Measurements from ENCODE around the gene AQP2.

AQP2 gene

DNA sequence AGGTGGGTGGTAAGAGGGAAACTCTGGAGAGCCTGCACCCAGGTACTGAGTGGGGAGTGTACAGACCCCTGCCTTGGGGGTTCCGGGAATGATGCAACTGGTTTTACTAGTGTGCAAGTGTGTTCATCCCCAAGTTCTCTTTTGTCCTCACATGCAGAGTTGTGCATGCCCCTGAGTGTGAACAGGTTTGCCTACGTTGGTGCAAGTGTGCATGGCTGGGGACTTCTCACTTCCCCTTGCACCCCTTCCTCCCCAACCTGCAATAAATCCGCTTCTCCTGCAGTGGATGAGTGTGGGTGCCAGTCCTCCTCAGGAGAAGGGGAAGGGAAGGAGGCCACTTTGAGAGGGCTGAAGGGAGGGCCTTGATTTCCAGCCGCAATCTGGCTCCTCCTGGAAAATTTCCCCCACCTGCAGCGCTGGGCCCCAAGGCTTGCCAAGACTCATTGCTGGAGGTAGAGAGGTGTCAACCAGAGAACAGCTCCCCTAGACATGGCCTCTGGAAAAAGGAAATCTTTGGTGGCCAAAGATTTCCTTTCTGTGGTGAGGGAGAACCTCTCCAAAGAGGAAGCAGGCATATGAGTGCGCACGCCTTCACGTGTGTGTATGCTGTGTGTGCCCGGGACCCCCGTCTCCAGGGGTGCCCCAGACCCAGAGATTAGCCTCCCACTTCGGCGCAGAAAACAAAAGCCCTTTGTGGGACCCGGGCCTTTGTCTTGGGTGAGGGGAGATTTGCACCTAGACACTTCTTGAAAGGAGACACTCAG lies 5.5 kb downstream of the AQP2 start:
- Histone ChIP-seq H3K4me3 (ENCODE audit: low read depth in 1 of 5, low read length in 5 of 5) (no peak overlapping the region), H3K4me1 (ENCODE audit: control insufficient read depth in 5 of 5, insufficient read depth in 5 of 5, low read length in 5 of 5) (peaks cover 0 to 17% (median 4%) of the 10 kb centered on the region in 5 donors), H3K36me3 (ENCODE audit: control insufficient read depth in 5 of 5, insufficient read depth in 5 of 5, low read length in 5 of 5) (no peaks in the 10 kb centered on the region), H3K27me3 (ENCODE audit: control insufficient read depth in 5 of 5, insufficient read depth in 4 of 5, low read length in 5 of 5) (peaks cover 43 to 60% (median 51%) of the 10 kb centered on the region in 5 donors), H3K9me3 (ENCODE audit: control insufficient read depth in 5 of 5, low read length in 5 of 5) (no peaks in the 10 kb centered on the region), H3K27ac (ENCODE audit: low read depth, low read length) (no peak overlapping the region), H3K9ac (ENCODE audit: low read length in 5 of 5) (no peak overlapping the region)

DNA sequence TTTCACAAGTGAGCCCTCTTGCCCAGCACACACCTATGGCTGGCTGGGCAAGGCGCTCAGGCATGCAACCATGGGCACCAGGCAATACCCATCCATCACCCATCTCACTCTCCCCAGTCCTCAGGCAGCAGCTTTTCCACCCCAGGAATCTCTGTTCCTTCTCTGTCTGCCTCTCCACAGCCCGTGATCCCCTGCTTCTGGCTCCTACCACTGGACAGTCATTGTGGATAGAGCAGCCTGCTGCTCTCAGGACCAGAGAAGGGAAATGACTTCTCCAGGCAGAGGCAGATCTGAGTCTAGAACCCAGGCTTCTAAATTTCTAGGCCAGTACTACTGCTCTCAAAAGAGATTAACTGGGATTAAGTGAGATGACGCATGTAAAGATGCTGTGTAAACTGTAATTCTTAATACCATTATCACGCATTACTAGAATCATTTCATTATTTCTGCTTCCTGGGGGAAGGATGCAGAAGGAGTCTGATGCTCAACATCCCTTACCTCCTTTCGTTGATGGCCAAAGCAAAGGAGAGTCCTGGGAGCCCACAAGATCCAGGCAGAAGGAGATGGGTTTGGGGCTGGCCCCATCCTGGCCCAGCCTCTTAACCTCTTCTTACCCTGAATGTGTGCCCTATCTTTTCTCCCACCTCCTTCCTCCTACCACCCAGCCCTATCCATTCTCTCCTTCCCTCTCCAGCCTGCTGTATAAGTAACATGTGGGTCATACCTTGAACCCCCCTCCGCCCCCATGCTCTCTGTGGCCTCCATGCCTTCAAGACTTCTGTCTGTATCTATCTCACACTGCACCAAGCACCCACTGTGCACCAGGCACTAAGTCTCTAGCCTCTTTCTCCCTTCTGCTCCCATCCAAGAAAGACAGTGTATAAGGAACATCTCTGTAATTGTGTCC lies 6.4 kb downstream of the AQP2 start:
- peaks cover 0 to 20% (median 3%) of the 10 kb centered on the region in 5 donors for H3K4me1 ChIP-seq (ENCODE audit: control insufficient read depth in 5 of 5, insufficient read depth in 5 of 5, low read length in 5 of 5)
- H3K4me3 ChIP-seq (ENCODE audit: low read depth in 1 of 5, low read length in 5 of 5) = no peak overlapping the region
- peaks cover 45 to 61% (median 55%) of the 10 kb centered on the region in 5 donors for H3K27me3 ChIP-seq (ENCODE audit: control insufficient read depth in 5 of 5, insufficient read depth in 4 of 5, low read length in 5 of 5)
- H3K27ac ChIP-seq (ENCODE audit: low read depth, low read length) = no peak overlapping the region
- no peaks in the 10 kb centered on the region for H3K36me3 ChIP-seq (ENCODE audit: control insufficient read depth in 5 of 5, insufficient read depth in 5 of 5, low read length in 5 of 5)
- H3K9ac ChIP-seq (ENCODE audit: low read length in 5 of 5) = no peak overlapping the region
- no peaks in the 10 kb centered on the region for H3K9me3 ChIP-seq (ENCODE audit: control insufficient read depth in 5 of 5, low read length in 5 of 5)

DNA sequence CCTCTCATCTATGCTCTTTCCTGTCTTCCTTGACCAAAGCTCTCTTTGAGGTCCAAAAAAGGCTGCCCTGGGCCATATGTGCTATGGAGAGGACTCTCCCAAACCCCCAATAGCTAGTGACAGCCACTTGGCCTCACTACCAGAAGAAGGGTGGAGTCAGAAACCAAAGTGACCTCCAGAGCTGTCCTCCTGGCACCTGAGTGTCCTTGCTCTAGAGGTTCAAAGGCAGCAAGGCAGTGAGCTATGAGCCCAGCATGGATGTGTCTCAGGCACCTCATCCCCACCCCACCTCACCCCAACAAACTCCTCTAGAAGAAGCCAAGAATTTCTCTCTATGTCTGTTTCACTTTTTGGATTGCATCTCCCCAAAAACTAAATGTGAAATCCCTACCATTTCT lies 7.0 kb downstream of the AQP2 start:
- peaks cover 45 to 68% (median 52%) of the 10 kb centered on the region in 5 donors for H3K27me3 ChIP-seq (ENCODE audit: control insufficient read depth in 5 of 5, insufficient read depth in 4 of 5, low read length in 5 of 5)
- no peak overlapping the region for H3K27ac ChIP-seq (ENCODE audit: low read depth, low read length)
- no peaks in the 10 kb centered on the region for H3K36me3 ChIP-seq (ENCODE audit: control insufficient read depth in 5 of 5, insufficient read depth in 5 of 5, low read length in 5 of 5)
- H3K4me1 ChIP-seq (ENCODE audit: control insufficient read depth in 5 of 5, insufficient read depth in 5 of 5, low read length in 5 of 5) = peaks cover 0 to 20% (median 3%) of the 10 kb centered on the region in 5 donors
- no peak overlapping the region for H3K4me3 ChIP-seq (ENCODE audit: low read depth in 1 of 5, low read length in 5 of 5)
- H3K9me3 ChIP-seq (ENCODE audit: control insufficient read depth in 5 of 5, low read length in 5 of 5) = no peaks in the 10 kb centered on the region
- H3K9ac ChIP-seq (ENCODE audit: low read length in 5 of 5) = no peak overlapping the region

DNA sequence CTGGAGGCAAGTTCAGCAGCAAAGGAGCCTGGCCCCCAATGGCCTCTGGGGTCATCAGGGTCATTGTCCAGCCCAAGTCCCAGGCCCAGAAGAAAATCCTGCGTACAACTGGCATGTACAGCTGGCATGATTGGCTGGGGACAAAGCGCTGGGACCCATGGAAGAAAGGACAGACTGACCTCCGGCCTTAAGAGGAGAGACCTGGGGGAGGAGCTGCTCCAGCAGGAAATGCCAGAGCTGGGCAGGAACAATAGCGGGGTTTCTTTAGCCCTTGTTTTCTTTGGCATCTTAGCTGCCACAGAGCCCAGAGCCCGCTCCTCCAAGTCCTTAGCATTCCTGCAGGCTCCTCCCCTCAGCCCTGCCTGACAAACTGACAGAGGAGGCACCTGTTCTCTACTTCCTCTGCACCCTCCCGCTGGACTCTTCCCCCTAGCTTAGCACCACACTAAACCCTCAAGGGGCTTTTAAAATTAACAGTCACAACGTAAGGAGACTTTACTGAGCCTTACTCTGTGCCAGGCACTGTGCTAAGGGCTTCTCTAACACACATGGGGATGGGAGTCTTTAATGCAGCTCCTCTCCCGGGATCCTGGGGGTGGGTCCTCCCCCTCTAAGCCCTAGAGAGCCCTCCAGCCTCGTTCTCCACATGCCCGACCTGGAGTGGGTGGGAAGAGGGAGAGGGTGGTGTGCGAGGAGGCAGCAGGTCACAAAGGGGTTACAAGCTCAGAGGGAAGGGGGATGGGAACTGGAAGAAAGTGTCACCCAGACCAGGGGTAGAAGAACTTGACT lies 9.3 kb downstream of the AQP2 start:
- H3K27ac ChIP-seq (ENCODE audit: low read depth, low read length) = no peak overlapping the region
- no peak overlapping the region for H3K9ac ChIP-seq (ENCODE audit: low read length in 5 of 5)
- H3K27me3 ChIP-seq (ENCODE audit: control insufficient read depth in 5 of 5, insufficient read depth in 4 of 5, low read length in 5 of 5) = peaks cover 36 to 65% (median 45%) of the 10 kb centered on the region in 5 donors
- H3K4me3 ChIP-seq (ENCODE audit: low read depth in 1 of 5, low read length in 5 of 5) = no peak overlapping the region
- peaks cover 0 to 20% (median 3%) of the 10 kb centered on the region in 5 donors for H3K4me1 ChIP-seq (ENCODE audit: control insufficient read depth in 5 of 5, insufficient read depth in 5 of 5, low read length in 5 of 5)
- H3K36me3 ChIP-seq (ENCODE audit: control insufficient read depth in 5 of 5, insufficient read depth in 5 of 5, low read length in 5 of 5) = no peaks in the 10 kb centered on the region
- no peaks in the 10 kb centered on the region for H3K9me3 ChIP-seq (ENCODE audit: control insufficient read depth in 5 of 5, low read length in 5 of 5)

DNA sequence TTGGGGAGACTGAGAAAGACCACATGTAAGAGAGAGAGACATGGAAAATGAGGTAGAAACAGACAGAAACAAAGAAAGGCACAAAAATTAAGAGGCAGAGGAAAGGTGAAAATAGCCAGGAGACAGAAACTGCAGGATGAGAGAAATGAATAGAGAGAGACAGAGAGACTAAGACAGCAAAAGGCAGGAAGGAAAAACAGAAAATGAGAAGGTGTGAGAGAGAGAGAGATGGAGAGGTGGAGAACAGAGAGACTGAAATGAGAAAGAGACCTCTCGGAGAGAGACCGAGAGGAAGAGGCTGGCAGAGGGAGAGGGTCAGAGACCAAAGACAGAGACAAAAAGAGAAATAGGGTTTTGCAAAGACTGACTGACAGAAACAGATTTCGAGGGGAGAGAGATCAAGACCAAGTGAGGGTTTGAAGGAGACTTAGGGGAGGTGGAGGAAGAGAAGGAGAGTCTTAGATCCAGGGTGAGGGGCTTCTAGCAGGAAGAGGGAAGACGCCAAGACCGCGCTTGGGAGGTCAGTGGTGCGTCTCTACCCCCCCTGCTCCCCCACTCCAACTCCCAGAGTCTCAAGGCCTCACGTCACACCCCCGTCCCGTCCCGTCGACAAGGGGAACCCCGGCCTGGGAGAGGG lies 10.1 kb downstream of the AQP2 start:
- no peaks in the 10 kb centered on the region for H3K9me3 ChIP-seq (ENCODE audit: control insufficient read depth in 5 of 5, low read length in 5 of 5)
- H3K27me3 ChIP-seq (ENCODE audit: control insufficient read depth in 5 of 5, insufficient read depth in 4 of 5, low read length in 5 of 5) = peaks cover 34 to 61% (median 42%) of the 10 kb centered on the region in 5 donors
- no peak overlapping the region for H3K4me3 ChIP-seq (ENCODE audit: low read depth in 1 of 5, low read length in 5 of 5)
- no peak overlapping the region for H3K9ac ChIP-seq (ENCODE audit: low read length in 5 of 5)
- no peaks in the 10 kb centered on the region for H3K36me3 ChIP-seq (ENCODE audit: control insufficient read depth in 5 of 5, insufficient read depth in 5 of 5, low read length in 5 of 5)
- H3K27ac ChIP-seq (ENCODE audit: low read depth, low read length) = no peak overlapping the region
- H3K4me1 ChIP-seq (ENCODE audit: control insufficient read depth in 5 of 5, insufficient read depth in 5 of 5, low read length in 5 of 5) = peaks cover 0 to 20% (median 3%) of the 10 kb centered on the region in 5 donors

DNA sequence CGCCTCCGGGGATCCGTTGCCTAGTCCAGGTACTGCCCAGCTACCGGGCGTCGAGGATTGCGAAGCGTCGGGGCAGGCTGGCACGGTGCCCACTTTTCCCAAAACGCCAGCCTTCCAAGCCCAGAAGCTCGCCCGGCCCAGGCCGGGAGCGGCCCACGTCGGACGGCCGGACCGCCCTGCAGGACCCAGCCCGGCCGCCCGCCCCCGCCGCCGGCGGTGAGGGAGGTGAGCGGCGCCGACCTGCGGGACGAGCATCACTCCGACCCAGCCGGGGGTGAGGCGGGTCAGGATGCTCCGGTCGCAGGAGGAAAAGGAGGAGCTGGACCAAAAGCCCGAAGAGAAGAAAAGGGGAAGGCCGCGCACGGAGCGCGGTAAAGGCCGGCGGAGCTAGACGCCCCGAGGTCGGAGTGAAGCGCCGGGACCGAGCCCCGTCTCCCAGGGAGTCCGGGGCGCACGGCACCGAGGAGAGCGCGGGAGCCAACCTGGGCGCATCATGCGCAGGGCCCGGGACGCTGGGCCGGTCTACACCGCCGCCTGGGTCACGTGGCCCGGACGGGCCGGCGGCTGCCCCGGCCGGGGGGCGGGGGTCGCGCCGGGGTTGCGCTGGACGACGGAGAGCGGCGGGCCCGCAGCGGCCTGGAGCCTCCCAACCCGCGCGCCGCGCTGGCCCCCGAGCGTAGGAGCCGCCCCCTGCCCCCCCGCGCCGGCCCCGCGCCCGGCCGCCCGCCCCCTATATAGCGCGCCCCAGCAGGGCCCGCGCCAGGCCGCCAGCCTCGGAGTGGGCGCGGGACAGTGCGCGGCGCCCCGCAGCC lies 10.8 kb downstream of the AQP2 start, which contains the start of gene AQP5:
AQP5 (plus strand) TSS at position 762 of the 812 bp plus-strand sequence. CDS start 146 bp downstream, outside the sequence.
- H3K4me1 ChIP-seq (ENCODE audit: control insufficient read depth in 5 of 5, insufficient read depth in 5 of 5, low read length in 5 of 5) = peaks cover 0 to 20% (median 3%) of the 10 kb centered on the region in 5 donors
- H3K4me3 ChIP-seq (ENCODE audit: low read depth in 1 of 5, low read length in 5 of 5) = peak within 1 kb of the TSS in 3 of 5 donors; percentile 16 to 44 (median 38)
- H3K27me3 ChIP-seq (ENCODE audit: control insufficient read depth in 5 of 5, insufficient read depth in 4 of 5, low read length in 5 of 5) = peaks cover 29 to 65% (median 42%) of the 10 kb centered on the region in 5 donors
- H3K9me3 ChIP-seq (ENCODE audit: control insufficient read depth in 5 of 5, low read length in 5 of 5) = no peaks in the 10 kb centered on the region
- H3K9ac ChIP-seq (ENCODE audit: low read length in 5 of 5) = no peak within 1 kb of the TSS
- H3K27ac ChIP-seq (ENCODE audit: low read depth, low read length) = no peak within 1 kb of the TSS
- H3K36me3 ChIP-seq (ENCODE audit: control insufficient read depth in 5 of 5, insufficient read depth in 5 of 5, low read length in 5 of 5) = no peaks in the 10 kb centered on the region

DNA sequence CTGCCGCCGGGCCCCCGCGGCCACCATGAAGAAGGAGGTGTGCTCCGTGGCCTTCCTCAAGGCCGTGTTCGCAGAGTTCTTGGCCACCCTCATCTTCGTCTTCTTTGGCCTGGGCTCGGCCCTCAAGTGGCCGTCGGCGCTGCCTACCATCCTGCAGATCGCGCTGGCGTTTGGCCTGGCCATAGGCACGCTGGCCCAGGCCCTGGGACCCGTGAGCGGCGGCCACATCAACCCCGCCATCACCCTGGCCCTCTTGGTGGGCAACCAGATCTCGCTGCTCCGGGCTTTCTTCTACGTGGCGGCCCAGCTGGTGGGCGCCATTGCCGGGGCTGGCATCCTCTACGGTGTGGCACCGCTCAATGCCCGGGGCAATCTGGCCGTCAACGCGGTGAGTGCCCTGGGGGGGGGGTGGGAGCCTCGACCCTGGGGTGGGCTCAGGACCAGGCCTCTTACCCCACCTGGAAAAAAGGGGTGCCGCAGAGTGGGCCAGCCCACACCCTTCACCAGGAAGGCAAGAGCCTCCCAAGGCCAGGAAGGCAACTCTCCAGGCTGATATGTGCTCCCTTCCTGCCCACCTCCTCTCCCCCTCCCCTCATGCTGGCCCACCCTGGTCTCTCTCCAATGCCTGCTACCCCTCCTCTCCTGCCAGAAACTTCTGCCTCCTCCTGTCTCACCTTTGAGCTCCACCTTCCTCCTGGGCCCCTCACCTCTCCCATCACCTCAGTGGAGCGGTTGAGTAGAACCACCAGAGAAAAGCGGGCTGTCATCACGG lies 11.6 kb downstream of the AQP2 start:
- Histone ChIP-seq H3K4me1 (ENCODE audit: control insufficient read depth in 5 of 5, insufficient read depth in 5 of 5, low read length in 5 of 5) (peaks cover 0 to 23% (median 6%) of the 10 kb centered on the region in 5 donors), H3K4me3 (ENCODE audit: low read depth in 1 of 5, low read length in 5 of 5) (no peak overlapping the region), H3K27me3 (ENCODE audit: control insufficient read depth in 5 of 5, insufficient read depth in 4 of 5, low read length in 5 of 5) (peaks cover 26 to 57% (median 39%) of the 10 kb centered on the region in 5 donors), H3K9me3 (ENCODE audit: control insufficient read depth in 5 of 5, low read length in 5 of 5) (no peaks in the 10 kb centered on the region), H3K36me3 (ENCODE audit: control insufficient read depth in 5 of 5, insufficient read depth in 5 of 5, low read length in 5 of 5) (no peaks in the 10 kb centered on the region), H3K27ac (ENCODE audit: low read depth, low read length) (no peak overlapping the region), H3K9ac (ENCODE audit: low read length in 5 of 5) (no peak overlapping the region)

DNA sequence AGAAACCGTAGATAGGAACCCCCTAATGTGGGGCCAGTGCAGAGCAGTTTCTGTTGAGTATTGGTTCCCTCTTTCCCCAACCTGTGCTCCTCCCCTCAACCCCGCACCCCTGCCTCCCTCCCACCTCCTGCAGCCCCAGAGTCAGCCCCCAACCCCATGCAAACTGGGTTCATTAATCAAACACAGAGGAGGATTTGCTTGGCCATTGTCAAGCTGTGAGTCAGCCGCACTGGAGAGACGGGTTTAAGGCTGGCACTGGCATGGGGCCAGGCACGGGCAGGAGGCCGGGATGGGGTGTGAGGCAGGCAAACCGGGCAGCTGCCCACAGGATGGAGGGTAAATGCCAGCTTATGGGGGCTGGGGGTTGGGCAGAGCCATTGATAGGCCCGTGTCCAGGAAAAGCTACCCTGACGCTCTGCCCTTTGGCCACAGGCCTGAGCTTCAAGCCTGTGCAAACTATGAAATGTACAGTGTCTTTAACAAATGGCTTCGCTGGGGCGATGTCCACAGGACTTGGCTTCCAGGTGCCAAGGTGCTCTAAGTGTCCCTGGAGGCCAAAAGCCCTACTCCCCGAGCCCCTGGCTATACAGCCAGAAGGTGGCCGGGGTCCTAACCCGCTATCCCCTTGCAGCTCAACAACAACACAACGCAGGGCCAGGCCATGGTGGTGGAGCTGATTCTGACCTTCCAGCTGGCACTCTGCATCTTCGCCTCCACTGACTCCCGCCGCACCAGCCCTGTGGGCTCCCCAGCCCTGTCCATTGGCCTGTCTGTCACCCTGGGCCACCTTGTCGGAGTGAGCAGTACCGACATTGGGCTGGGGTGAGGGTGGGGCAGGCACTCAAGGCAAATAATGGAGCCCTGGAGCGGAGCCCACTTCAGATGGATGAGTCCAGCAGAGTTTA lies 12.6 kb downstream of the AQP2 start:
- Histone ChIP-seq H3K4me1 (ENCODE audit: control insufficient read depth in 5 of 5, insufficient read depth in 5 of 5, low read length in 5 of 5) (peaks cover 0 to 31% (median 14%) of the 10 kb centered on the region in 5 donors), H3K36me3 (ENCODE audit: control insufficient read depth in 5 of 5, insufficient read depth in 5 of 5, low read length in 5 of 5) (no peaks in the 10 kb centered on the region), H3K4me3 (ENCODE audit: low read depth in 1 of 5, low read length in 5 of 5) (no peak overlapping the region), H3K27me3 (ENCODE audit: control insufficient read depth in 5 of 5, insufficient read depth in 4 of 5, low read length in 5 of 5) (peaks cover 22 to 52% (median 35%) of the 10 kb centered on the region in 5 donors), H3K9ac (ENCODE audit: low read length in 5 of 5) (no peak overlapping the region), H3K27ac (ENCODE audit: low read depth, low read length) (no peak overlapping the region), H3K9me3 (ENCODE audit: control insufficient read depth in 5 of 5, low read length in 5 of 5) (no peaks in the 10 kb centered on the region)

Data from subcutaneous abdominal adipose tissue (tissue), 5 donors.